GM18502 (cell line): ENCODE results near the gene M1AP.
"Not testable (repeated sequence)": the region's sequence is repeated elsewhere in the genome, so short reads cannot be mapped to it uniquely, and the experiment has no call there.

Experiments
- ATAC-seq: cut with Tn5 transposase; IDR thresholded peaks from one replicate; pipeline ENCODE4 v1.9.1; 2021; ENCODE audit warnings: mild to moderate bottlenecking; ENCODE audit not compliant: unreplicated experiment, poor library complexity

Gene M1AP

DNA sequence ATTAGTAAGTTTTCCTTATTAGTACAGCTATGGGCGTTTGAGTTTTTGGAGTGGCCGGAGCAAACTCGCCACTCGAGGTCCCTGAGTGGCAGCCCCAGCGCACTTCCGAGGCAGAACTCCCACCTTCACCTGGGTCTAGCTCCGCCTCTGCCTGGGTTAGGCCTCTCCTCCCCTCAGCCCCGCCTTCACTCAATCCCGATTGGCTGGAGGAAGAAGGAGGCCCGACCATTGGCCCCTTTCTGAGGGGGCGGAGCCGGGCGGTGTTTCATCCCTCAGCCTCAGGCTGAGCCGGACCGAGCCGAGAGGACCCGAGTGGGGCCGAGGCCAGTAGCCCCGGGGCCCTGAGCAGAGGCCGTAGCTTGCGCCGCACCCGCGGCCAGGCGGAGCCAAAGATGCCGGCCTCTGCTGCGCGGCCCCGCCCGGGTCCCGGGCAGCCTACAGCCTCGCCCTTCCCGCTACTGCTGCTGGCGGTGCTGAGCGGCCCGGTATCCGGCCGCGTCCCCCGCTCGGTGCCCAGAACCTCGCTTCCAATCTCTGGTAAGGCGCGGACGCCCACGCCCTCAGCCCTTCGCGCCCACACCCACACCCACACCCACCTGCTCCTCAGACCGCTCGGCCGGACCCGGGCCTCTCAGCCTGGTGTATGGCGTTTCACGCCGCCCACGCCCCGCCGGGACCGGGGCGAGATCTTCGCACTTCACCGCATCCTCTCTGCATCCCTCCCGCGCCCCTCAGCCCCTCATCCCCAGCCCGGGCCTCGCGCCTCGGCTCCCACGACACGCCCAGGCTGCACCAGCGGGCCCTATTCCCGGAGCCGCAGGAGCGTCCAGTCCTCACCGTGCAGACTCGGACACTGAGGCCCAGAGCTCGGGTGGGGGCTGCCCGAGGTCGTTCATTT lies 6.1 kb upstream of the M1AP start, which contains the start of gene SEMA4F:
TSS of gene SEMA4F (plus strand) at position 263 of the 898 bp plus-strand sequence. CDS start at position 393, 130 bp downstream.
- peak; percentile 100 for ATAC-seq

DNA sequence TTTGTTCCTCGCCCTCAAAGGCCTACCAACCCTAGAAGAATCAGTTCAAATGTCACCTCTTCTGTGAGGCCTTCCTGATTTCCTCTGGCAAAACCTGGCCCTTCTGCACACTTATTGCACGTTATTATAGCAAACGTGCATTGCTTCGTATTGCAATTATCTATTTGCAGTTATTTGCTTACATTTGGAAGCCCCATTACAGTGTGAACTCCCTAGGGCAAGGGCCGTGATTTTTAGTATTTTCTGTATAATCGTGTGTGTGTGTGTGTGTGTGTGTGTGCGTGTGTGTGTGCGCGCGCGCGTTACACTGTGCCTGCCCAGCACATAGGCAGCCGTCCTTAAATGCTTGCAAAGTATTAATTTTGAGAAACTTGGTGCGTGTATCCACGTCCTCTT lies 5.5 kb upstream of the M1AP start:
- ATAC-seq, result peak; percentile 25

DNA sequence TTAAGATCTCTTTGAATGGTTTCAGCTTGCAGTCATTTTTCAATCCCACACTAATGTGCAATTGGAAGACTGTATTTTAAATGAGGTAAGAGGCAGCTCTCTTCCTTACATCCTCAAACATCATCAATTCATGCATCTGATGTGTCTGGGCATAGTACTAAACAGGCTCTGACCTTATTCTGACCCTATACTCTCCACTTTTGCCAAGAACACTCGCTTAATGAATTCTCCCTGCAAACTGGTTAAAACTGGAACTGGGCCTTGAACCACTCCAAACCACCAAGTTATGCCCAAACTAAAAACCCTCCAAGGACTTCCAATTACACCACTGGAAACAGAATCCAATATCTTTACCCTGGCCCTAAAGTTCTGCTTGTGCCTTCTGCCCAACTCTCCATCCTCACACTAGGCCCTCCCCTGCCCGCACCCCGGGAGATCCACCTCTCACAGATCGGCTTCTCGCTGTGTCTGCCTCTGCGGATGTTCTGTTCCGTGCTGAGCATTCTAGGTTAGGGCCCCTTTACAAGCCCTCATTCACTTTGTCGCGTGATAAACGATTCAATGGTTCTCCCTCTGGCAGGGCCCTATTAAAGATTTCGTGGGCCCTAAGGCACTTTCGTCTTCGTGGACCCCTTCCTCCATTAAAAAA lies 1.2 kb downstream of the M1AP start:
- no peak for ATAC-seq

DNA sequence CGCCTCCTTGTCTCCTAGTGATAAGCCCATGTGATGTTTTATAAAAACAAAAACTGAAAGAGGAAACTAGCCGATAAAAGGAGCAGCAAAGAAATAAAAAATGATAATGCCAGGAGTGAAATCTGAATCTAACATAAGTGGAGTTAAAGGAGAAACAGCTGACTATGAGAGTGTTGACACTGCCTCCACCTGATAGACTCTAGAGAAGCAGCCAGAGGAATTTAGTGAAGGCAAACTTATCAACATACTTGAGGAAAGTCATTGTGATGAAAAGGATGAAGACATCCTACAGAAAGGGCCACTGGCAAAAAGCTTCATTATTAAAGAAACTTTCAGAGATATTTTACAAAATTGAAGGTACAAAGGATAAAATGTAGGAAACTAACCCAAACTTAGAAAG lies 1.9 kb downstream of the M1AP start:
- no peak for ATAC-seq

DNA sequence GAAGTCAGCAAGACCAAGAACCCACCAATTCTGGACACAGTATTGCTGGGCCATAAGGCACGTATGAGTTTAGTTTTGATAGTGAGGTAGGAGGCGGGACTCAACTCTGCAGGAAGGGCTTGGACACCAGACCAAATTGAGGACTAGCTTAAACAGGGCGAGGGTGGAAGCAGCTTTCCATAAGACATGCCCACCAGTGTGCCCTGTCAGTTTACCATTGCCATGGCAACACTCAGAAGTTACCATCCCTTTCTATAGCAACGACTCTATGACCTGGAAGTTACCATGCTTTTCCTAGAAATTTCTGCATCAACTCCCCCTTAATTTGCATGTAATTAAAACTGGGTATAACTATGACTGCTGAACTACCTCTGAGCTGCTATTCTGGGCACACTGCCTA lies 2.8 kb downstream of the M1AP start:
- no peak for ATAC-seq

DNA sequence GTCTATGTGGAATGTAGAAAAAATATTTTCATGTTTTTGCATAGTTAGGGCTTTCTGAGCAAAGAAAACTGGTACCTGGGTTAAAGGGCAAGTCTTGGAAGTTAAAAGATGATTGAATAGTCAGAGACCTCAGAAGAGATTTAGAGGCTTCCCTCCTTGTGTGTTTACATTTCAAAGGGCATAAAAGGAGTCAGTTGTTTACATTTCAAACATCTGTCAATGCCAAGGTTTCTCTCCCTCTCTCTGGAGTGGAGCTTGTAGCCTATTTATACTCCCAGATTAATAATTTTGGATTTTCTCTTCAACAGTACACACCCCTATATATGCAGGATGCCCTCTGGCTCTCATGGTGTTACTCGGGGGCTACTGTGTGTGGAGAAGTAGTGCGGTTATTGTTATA lies 8.6 kb downstream of the M1AP start:
- ATAC-seq, result no peak

DNA sequence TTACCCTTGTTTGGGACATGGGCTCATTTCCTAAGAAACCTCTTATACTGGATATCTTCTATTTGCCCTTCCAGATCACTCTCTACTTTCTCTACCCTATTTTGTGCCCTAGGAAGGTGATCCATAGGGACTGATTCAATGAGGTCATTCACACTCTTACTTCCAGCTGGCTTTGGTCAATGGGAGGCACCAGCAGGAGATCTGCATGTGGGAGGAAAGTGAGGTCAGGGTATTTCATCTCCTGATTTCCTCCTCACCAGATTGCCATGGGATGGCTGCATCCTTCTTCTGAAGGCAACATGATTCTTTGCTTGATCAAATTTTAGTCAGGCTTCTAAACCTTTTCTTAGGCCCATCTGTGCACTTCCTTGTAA lies 15.2 kb downstream of the M1AP start:
- ATAC-seq, result no peak

DNA sequence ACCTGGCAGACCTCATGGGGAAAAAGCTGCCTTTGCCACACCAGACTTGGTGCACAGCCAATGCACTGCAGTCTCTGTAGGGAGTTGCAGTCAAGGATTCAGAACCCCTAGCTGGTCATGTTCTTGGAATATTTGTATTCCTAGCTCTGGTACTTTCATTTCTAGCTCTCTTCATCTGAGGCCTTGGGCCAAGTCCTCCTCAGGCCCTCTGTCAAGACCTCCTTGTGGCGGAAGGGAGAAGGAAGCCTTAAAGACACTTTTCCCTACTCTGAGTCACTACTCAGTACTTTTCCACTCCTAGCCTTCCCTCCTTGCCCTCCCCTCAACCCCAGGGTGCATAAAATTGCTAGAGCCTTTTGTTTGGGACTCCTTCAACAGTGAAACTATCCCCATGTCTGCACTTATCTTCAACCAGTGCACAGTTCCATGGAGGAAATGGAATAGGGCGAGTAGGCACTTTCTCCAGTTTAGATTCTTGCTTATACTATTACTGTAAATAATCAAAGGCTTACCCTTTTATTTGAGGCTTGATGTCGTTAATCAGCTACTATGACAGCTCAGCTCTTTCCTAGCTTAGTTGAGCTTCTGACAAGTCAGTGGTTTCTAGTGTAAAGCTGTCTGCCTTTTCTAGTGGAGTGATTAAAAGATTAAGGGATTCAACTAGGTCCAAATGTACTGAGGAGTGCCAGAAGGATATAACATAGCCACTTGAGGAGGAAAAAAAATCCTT lies 15.8 kb downstream of the M1AP start:
- ATAC-seq, result no peak

DNA sequence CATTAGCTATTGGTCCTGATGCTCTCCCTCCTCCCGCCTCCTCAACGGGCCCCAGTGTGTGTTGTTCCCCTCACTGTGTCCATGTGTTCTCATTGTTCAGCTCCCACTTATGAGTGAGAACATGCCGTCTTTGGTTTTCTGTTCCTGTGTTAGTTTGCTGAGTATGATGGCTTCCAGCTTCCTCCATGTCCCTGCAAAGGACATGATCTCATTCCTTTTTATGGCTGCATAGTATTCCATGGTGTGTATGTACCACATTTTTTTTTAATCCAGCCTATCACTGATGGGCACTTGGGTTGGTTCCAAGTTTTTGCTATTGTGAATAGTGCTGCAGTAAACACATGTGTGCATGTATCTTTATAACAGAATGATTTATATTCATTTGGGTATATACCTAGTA lies 17.7 kb downstream of the M1AP start:
- not testable (repeated sequence) for ATAC-seq

DNA sequence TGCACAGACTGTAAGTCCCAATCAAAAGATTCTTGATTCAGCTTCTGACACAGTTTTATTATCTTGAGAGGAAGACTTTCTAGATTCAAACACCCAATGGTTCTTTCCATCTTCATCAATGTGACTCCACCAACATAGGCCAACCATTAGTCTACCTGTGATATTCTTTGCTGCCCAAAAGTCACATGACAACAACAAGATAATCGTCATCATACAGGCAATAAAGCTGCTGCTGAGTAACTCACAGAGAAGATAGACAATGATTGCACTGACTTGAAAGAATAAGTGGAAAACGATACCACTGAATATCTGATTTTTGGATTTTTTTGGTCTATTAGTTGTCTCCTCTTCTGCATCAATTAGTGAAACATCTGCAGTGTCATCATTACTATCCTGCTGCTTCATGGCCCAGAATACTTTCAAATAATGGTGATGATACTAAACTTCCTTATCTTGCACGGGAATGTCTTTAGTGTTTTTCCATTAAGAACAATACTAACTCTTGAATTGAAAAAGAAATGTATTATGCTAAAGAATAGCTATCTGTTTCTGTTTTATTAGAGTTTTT lies 19.5 kb downstream of the M1AP start:
- ATAC-seq, result no peak

DNA sequence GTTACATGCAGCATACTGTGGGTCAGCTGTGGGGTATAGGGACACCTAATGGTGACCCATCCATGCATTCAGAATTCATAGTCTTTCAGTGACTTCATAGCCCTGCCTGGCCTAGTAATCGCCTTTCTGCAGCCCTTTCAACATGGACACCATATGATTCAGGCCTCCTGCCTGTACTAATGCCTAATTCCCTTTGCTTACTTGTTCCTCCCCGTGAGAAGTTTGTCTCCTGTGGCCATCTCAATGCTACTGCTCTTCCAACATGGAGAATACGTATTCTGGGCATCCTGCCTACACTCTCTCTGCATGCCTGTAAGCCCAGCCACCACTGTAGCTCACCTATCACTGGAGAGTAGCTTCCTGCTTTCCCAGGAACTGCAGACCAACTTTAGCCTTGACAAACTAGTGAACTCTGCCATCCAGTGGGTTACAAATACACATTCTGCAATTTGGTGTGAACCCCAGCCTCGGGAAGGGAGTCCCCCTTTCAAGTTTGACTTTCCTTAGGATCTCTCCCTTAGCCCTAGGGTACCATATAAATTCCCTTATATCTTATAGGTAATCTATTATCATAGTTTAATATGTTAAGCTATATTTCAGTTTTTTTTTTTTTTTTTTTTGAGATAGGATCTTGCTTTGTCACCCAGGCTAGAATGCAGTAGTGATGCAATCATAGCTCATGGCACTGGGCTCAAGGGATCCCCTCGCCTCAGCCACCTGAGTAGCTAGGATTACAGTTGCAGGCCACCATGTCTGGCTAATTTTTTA lies 22.3 kb downstream of the M1AP start:
- ATAC-seq, result no peak

DNA sequence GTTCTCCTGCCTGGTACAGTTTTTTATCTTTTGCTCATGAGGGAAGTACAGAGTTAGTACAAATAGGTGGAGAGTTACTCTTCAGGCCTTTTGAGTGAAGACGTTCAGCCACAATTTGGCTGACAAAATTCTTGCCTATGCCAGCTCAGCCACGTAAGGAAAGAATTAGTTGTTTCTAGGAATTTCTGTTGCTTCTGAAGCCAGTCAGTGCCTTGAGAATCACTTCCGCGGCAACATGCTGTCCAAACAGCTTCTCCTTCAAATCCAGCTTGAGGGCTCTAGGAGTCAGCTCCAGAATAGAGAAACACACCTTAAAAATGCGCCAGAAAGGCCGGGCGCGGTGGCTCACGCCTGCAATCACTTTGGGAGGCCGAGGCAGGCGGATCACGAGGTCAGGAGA lies 27.5 kb downstream of the M1AP start:
- no peak for ATAC-seq

DNA sequence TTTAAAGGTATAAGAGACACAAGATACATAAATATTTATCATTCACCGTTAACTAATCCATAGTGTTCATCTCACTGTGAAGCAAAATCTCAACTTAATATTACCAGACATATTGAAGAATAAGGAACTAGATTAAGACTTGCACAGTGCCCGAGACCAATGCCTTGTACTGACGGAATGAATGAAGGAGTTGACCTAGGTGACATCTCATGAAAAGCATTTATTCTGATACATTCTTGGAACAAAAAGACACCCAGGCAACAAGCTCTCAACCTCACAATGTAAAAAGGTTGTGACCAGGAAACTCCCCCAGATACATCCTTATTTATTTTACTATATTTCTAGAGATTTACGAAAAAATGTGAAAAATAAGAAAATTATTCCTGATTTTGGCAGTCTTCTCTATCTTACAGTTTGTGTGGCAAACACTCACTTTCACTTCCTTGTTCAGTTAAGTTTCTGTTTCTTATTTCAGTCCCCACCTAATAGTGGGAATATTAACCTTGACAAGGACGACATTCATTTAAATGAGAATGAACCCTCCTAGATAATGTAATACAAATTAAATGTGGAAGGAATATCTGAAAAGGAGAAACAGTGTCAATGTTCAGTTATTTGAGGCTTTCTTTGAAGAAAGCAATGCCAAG lies 28.4 kb downstream of the M1AP start:
- peak; percentile 72 for ATAC-seq

DNA sequence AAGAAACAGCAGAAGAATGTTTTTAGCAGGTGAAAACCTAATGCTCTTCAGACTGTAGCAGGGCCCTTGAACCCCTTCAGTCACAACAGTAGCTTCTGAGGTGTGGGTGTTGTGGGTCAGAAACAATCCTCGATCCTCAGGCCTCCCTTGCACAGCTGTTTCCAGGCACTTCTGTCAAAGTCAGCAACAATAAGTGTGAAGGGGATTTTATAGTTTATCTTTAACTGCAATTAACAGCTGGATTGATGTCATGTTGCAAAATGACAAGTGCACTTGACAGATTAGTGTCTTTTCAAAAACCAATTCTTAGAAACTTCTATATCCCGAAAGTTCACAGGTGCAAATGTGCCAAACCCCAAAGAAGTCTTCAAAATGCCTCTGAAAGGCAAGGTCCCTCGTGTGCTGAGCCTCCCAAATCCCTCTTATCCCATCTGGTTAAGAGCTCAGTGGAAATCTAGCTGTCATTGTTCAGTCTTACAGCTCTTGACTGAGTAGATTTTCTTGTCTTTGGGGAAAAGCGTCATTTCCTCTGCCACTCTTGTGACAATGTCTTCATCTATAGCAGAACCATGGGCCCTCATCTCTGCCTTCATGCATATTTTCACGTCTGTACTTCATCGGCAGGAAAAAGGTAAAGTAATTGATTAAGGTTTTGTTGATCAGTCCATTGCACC lies 29.6 kb downstream of the M1AP start:
- ATAC-seq, result no peak

DNA sequence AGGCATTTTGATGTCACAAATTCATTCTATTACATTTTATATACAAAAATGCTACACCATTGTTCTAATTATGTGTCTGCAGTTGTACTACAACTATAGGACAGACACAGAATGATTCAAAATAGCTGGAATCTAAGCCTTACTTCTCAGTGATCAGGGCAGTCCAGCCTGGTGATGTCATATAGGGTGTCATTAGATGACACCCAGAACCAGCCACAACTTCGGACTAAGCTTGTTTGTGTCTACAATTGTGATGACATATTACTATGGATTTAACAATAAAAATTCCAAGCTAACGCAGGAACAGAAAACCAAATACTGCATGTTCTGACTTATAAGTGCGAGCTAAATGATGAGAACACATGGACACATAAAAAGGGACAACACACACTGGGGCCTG lies 31.0 kb downstream of the M1AP start:
- no peak for ATAC-seq

DNA sequence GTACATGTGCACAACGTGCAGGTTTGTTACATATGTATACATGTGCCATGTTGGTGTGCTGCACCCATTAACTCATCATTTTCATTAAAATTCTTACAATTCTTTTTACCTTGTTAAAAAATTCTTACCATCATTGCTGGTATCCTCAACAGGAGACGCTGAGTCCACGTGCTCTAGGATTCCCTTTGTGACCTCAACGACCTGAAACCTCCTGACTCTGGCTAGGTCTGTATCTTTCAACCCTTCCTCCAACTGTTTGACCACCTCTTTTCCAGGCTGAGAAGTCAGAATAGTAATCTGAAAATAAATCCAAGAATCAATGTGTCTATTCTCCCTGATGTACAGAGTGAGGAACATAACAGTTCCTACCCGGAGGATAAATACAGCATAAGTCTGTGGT lies 41.2 kb downstream of the M1AP start:
- no peak for ATAC-seq

DNA sequence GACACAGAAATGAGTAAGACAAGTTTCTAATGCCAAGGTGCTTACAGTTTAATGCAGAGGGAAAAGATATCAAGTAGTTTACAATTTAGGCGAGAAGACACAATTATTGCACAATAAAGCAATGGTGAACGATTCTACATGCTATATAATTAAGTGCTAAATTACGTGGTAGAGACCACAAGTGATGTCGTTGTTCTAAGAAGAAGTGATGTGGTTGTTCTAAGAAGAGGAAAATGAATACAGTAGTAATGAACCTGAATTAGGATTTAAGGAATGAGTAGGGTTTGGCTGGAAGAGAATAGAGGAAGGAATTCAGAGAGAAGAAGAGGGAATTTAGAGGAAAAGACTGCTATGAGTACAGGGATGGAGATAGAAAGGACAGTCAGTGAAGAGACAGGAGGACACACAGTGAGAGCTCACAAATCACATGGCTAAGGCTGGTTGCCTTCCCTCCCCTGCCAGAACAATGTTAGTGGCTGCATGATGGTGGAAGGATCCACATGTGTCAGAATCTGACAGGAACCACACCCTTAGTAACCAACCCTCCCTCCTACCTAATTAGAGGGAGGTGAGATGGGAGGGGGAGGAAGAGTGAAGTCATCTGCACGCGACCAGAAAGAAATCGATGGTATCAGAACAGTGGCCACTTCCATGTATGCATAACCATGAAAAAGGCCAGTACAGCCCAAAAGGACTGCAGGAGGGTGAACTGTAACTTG lies 44.7 kb downstream of the M1AP start:
- ATAC-seq, result no peak

DNA sequence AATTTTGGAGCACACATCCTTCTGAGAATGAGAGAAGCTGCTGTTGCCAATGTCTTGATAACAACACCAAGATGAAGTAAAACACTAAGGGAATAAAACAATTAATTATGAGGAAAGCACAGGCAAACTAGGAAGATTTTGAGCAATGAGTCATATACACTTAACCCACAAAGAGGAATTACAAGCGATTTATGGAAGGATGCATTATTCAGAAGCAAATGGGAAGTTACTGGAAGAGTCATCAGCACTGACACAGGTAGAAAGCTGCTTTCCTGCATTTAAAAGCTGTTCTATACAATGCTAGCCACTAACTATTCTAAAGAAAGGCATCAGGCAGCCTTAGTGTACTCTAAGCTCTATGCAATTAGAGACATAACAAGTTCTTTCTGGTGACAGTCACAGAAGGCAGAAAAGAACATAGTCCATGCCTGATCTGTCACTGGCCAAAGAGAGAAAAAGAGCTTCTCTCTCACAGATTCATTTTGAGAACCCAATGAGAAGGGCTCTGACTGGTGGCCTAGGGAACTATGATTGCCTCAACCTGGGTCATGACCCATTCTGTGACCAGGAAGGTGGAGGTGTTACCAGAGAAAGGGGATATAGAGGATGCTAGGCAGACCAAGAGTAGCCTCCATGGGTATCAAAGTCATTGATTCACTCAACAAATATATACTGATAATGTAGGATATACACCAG lies 45.4 kb downstream of the M1AP start:
- ATAC-seq, result no peak
